HuH-7 (cell line): Measurements from ENCODE around the gene REG3G.
"Not testable (repeated sequence)": the region's sequence is repeated elsewhere in the genome, so short reads cannot be mapped to it uniquely, and the experiment has no call there.

Experiments
- DNase-seq: peaks from one replicate; pipeline ENCODE4 v3.0.0; 2011; ENCODE audit warnings: low spot score

Gene REG3G

GRCh38 chr2:79016342-79016741, 9.2 kb upstream of the REG3G start:
- DNase-seq = no peak

- DNase-seq = no peak
These were observed 559 bp downstream of the REG3G start for GRCh38 chr2:79026061-79026460.

GRCh38 chr2:79039944-79040343, 14.4 kb downstream of the REG3G start:
- no peak for DNase-seq

GRCh38 chr2:79041032-79041448, 15.5 kb downstream of the REG3G start:
- DNase-seq = peak; percentile 38

- not testable (repeated sequence) for DNase-seq
These were observed 28.0 kb downstream of the REG3G start for GRCh38 chr2:79053486-79053885.

GRCh38 chr2:79054769-79055168, 29.3 kb downstream of the REG3G start:
- DNase-seq = not testable (repeated sequence)

GRCh38 chr2:79065201-79065600, 39.7 kb downstream of the REG3G start:
- no peak for DNase-seq

GRCh38 chr2:79071078-79071477, 45.6 kb downstream of the REG3G start:
- no peak for DNase-seq
